Measurements from ENCODE around the gene OR6K3. TPM values are rescaled to one million over a fixed set of nuclear protein-coding genes. Genes with fewer than 3 reads are reported as not detected.

OR6K3 gene
- total RNA-seq, 1 donor from 2014 or later: not detected

DNA sequence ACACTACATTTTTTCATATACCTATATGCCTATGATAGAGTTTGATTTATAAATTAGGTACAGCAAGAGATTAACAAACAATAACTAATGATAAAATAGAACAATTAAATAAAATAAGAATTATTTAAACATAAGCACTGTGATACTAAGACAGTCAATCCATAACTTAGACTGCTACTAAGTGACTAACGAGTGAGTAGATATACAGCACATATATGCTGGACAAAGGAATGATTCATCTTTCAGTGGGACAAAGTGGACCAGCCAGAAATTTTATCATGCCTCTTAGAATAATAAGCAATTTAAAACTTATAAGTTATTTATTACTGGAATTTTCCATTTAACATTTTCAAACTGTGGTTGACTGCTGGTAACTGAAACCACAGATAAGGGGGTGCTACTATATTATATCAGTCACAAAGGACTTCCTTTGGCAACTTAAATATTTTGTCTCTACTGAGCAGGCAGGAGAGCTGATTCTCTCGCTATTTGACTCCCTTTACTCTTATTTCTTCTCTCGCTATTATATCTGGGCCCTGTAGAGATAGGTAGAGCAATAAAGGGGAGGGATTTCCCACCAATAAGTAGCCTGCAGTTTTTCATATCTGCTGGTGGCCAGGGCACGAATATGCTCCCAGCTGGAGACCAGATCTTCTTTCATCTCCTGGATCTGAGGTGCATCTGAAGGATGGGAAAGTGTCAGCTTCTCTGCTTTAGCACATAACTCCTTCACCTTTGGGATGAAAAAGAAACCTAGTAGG, 44.8 kb downstream of the OR6K3 start:
- Mint-ChIP-seq H3K27ac (no peak overlapping the region), H3K4me1 (no peaks in the 10 kb centered on the region), H3K4me3 (no peak overlapping the region), H3K36me3 (no peaks in the 10 kb centered on the region), H3K9me3 (no peaks in the 10 kb centered on the region), H3K27me3 (ENCODE audit: low read depth) (peaks cover 8% of the 10 kb centered on the region)
- DNase-seq (ENCODE audit: low spot score in 2 of 2, unreplicated experiment in 2 of 2): no peak
- no peak for TF ChIP-seq CTCF (IDR thresholded peaks at IDR 0.05; ENCODE audit: unreplicated experiment)

DNA sequence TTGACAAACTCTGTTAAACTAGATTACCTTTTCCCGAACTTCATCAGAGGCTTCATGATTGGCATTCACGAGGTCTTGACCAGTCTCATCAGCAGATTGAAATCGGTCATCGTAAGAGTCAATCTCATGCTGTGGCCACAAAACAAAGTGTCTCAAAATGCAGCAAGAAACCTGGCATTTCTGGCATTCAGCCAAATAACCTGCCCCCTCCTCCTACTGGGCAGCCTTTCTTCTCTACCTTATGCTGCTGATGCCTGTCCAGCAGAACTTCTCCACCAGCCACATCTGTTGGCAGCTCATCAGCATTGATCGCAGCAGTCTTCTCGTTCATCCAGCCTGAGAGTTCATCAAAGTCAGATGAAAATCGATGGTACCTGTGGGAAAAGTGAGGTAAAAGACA, 46.2 kb downstream of the OR6K3 start:
- Mint-ChIP-seq H3K36me3 (no peaks in the 10 kb centered on the region), H3K4me1 (no peaks in the 10 kb centered on the region), H3K4me3 (no peak overlapping the region), H3K27ac (no peak overlapping the region), H3K27me3 (ENCODE audit: low read depth) (peaks cover 5% of the 10 kb centered on the region), H3K9me3 (no peaks in the 10 kb centered on the region)
- no peak for TF ChIP-seq CTCF (IDR thresholded peaks at IDR 0.05; ENCODE audit: unreplicated experiment)
- DNase-seq (ENCODE audit: low spot score in 2 of 2, unreplicated experiment in 2 of 2): no peak

Other genes starting within 250 kb of the OR6K3 start
- gene OR10R2, start 248.5 kb downstream of the OR6K3 start, total RNA-seq: not detected in 3 replicates
- not detected in 3 replicates for gene OR6Y1, start 166.3 kb downstream of the OR6K3 start, total RNA-seq
- gene OR6P1, start 150.1 kb downstream of the OR6K3 start, total RNA-seq: not detected in 3 replicates
- gene OR10X1, start 140.8 kb downstream of the OR6K3 start, total RNA-seq: not detected in 3 replicates
- not detected in 3 replicates for gene OR10Z1, start 115.5 kb downstream of the OR6K3 start, total RNA-seq
- 0.88 to 1.4 TPM (median 1.1 TPM) in 3 replicates for gene SPTA1, start 34.0 kb downstream of the OR6K3 start, total RNA-seq
- gene OR6K2, start 20.1 kb downstream of the OR6K3 start, total RNA-seq: not detected in 3 replicates
- gene OR6K6, start 34.0 kb upstream of the OR6K3 start, total RNA-seq: not detected in 3 replicates
- not detected in 3 replicates for gene OR6N1, start 51.5 kb upstream of the OR6K3 start, total RNA-seq
- gene OR6N2, start 60.5 kb upstream of the OR6K3 start, total RNA-seq: not detected in 3 replicates
- not detected in 3 replicates for gene MNDA, start 110.6 kb upstream of the OR6K3 start, total RNA-seq
- 0.13 TPM in 1 of 3 replicates, not detected in the others for gene PYHIN1, start 210.8 kb upstream of the OR6K3 start, total RNA-seq